HL-60 (cell line): ENCODE results near the gene HDAC9.

Experiments
- DNase-seq, 2 experiments: peaks; one replicate each; pipeline ENCODE4 v3.0.0-alpha.2; 2010 to 2020; ENCODE audit warnings: low read depth in 1 of 2, low spot score in 1 of 2
- H3K27ac ChIP-seq: fragments of 250-450 bp; sonication (Bioruptor Pico); replicated peaks from 2 replicates; pipeline ENCODE4 v1.5.1; 2020; ENCODE audit warnings: mild to moderate bottlenecking, moderate library complexity
- H3K27me3 ChIP-seq: fragments of 250-450 bp; sonication (Bioruptor Pico); 2 replicates; pipeline ENCODE4 v1.5.1; 2021; ENCODE audit warnings: mild to moderate bottlenecking, moderate library complexity; ENCODE audit not compliant: insufficient read depth, poor library complexity, severe bottlenecking
- H3K4me3 ChIP-seq: replicated peaks from 2 replicates; pipeline ENCODE4 v1.5.1; 2011; ENCODE audit warnings: mild to moderate bottlenecking, control low read depth, low read length; ENCODE audit not compliant: insufficient read depth
- GABPA ChIP-seq: IDR thresholded peaks from 2 replicates; pipeline ENCODE4 v1.6.1; 2012; ENCODE audit warnings: low read depth
- POLR2AphosphoS5 ChIP-seq: IDR thresholded peaks from 2 replicates; pipeline ENCODE4 v1.6.1; 2012; ENCODE audit warnings: low read depth
- SPI1 ChIP-seq: IDR thresholded peaks from 2 replicates; pipeline ENCODE4 v1.6.1; 2012; ENCODE audit warnings: low read depth, mild to moderate bottlenecking, borderline replicate concordance
- TF ChIP-seq, protein P1 (sequence below): IDR thresholded peaks from one replicate; pipeline ENCODE4 v1.5.1; 2011; ENCODE audit warnings: low read length, control low read depth, inconsistent platforms; ENCODE audit not compliant: insufficient read depth
- TF ChIP-seq, protein P2 (sequence below): IDR thresholded peaks from 2 replicates; pipeline ENCODE4 v1.6.1; 2012; ENCODE audit warnings: low read depth; ENCODE audit not compliant: insufficient replicate concordance

HDAC9 gene

DNA sequence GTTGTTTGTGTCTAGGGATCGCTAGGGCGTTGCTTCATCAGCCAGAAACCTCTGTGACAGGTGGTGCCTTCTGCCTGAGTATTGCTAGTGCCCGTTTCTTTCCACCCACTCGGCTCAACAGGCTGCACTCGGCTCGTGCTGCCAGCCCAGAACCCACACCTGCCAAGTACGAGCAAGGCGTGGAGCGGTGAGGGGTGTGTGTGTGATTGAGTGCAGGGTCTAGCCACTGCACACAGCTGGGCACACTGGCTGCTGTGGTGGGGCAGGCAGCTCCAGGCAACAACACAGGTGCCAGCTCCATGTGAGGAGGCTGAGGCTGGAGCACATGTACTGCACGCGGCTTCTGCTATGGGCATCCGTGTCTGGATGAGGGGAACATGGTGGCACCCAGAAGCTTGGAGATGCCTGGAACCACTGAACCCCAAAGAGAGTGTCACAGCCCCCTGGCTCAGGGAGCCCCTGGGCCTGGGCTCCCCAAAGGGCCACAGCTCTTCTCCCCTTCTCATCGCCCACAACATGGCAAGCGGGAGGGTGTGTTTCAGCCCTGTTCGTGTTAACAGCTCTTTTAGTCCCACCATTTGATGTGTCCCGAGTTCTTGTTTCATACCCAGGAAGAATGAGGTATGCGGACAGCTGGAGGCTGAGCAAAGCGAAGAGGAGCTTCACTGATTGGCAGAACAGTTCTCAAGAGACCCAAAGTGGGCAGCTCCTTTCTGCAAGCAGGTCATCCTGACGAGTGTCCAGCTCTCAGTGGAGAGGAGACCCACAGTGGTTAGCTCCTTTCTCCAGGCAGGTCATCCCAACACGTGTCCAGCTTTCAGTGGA lies 78.1 kb downstream of the HDAC9 start:
- Histone ChIP-seq H3K27me3 (no peaks in the 10 kb centered on the region), H3K27ac (no peak overlapping the region), H3K4me3 (no peak overlapping the region)
- no peak for DNase-seq
- TF ChIP-seq, protein P1, sequence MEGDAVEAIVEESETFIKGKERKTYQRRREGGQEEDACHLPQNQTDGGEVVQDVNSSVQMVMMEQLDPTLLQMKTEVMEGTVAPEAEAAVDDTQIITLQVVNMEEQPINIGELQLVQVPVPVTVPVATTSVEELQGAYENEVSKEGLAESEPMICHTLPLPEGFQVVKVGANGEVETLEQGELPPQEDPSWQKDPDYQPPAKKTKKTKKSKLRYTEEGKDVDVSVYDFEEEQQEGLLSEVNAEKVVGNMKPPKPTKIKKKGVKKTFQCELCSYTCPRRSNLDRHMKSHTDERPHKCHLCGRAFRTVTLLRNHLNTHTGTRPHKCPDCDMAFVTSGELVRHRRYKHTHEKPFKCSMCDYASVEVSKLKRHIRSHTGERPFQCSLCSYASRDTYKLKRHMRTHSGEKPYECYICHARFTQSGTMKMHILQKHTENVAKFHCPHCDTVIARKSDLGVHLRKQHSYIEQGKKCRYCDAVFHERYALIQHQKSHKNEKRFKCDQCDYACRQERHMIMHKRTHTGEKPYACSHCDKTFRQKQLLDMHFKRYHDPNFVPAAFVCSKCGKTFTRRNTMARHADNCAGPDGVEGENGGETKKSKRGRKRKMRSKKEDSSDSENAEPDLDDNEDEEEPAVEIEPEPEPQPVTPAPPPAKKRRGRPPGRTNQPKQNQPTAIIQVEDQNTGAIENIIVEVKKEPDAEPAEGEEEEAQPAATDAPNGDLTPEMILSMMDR = no peak
- no peak for TF ChIP-seq POLR2AphosphoS5
- TF ChIP-seq, protein P2, sequence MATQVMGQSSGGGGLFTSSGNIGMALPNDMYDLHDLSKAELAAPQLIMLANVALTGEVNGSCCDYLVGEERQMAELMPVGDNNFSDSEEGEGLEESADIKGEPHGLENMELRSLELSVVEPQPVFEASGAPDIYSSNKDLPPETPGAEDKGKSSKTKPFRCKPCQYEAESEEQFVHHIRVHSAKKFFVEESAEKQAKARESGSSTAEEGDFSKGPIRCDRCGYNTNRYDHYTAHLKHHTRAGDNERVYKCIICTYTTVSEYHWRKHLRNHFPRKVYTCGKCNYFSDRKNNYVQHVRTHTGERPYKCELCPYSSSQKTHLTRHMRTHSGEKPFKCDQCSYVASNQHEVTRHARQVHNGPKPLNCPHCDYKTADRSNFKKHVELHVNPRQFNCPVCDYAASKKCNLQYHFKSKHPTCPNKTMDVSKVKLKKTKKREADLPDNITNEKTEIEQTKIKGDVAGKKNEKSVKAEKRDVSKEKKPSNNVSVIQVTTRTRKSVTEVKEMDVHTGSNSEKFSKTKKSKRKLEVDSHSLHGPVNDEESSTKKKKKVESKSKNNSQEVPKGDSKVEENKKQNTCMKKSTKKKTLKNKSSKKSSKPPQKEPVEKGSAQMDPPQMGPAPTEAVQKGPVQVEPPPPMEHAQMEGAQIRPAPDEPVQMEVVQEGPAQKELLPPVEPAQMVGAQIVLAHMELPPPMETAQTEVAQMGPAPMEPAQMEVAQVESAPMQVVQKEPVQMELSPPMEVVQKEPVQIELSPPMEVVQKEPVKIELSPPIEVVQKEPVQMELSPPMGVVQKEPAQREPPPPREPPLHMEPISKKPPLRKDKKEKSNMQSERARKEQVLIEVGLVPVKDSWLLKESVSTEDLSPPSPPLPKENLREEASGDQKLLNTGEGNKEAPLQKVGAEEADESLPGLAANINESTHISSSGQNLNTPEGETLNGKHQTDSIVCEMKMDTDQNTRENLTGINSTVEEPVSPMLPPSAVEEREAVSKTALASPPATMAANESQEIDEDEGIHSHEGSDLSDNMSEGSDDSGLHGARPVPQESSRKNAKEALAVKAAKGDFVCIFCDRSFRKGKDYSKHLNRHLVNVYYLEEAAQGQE = no peak
- TF ChIP-seq SPI1 = no peak
- no peak for TF ChIP-seq GABPA

DNA sequence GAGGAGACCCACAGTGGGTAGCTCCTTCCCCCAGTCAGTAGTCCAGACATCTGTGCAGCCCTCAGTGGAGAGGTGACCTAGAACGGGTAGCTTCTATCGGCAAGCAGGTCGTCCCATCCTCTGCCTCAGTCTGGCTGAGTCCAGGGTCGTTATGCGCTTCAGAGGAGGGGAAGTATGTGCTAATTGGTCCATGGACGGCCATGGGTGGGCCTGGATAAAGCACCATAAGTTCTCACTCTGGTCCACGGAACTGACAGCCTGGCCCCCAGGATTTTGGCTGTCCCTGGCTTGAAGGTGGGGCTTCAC lies 78.6 kb downstream of the HDAC9 start:
- Histone ChIP-seq H3K27me3 (no peaks in the 10 kb centered on the region), H3K27ac (no peak overlapping the region), H3K4me3 (no peak overlapping the region)
- TF ChIP-seq, protein P2 = no peak
- no peak for TF ChIP-seq GABPA
- TF ChIP-seq SPI1 = no peak
- TF ChIP-seq, protein P1 = no peak
- TF ChIP-seq POLR2AphosphoS5 = no peak
- DNase-seq = no peak

DNA sequence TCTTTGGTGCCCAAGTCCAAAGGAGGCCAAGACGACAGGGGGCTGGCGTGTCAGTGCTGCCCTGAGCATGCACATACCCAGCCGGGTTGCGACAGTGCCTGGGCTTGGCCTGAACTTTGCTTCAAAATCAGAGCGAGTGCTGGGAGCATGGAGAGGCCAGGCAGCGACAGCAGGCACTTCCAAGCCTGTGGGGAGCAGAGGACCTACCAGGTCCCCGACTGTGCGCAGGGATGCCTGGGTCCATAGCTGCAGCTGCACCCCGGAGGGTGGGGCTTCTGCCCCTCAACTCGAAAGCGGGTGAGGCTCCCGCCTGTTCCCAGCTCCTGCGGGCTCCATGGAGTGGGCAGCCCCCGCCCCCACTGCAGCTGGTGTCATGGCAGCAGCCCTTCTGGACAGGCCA lies 79.1 kb downstream of the HDAC9 start:
- no peak overlapping the region for H3K27ac ChIP-seq
- no peaks in the 10 kb centered on the region for H3K27me3 ChIP-seq
- no peak for TF ChIP-seq POLR2AphosphoS5
- no peak for TF ChIP-seq GABPA
- TF ChIP-seq, protein P2 = no peak
- TF ChIP-seq, protein P1 = no peak
- TF ChIP-seq SPI1 = no peak
- no peak overlapping the region for H3K4me3 ChIP-seq
- no peak for DNase-seq
